ENCODE data around the gene PDE10A.

The PDE10A gene

GRCh38 chr6:165453395-165453794, 209.6 kb downstream of the PDE10A start:
- no peak for DNase-seq (ENCODE audit: low read depth)
- no peak overlapping the region for H3K4me3 ChIP-seq (ENCODE audit: low read depth, low read length)

DNA sequence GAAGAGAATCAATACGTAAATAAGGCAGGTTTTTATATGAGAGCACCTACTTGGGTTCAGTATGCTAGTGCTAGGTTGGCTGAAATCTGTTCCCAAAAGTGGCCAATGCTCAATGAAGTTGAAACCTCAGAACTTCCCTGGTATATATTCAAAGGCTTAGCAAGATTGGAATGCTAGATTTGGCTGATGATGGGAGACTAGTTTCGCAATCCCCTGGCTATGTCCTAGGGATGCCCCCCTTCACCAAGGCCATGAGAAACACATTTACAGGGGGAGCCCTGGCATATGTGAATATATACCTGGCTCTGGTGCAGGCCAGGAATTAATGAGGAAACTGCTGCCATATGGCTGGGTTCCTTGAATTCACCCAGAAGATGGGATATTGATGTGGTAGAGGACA, 211.2 kb downstream of the PDE10A start:
- no peak for DNase-seq (ENCODE audit: low read depth)
- no peak overlapping the region for H3K4me3 ChIP-seq (ENCODE audit: low read depth, low read length)

DNA sequence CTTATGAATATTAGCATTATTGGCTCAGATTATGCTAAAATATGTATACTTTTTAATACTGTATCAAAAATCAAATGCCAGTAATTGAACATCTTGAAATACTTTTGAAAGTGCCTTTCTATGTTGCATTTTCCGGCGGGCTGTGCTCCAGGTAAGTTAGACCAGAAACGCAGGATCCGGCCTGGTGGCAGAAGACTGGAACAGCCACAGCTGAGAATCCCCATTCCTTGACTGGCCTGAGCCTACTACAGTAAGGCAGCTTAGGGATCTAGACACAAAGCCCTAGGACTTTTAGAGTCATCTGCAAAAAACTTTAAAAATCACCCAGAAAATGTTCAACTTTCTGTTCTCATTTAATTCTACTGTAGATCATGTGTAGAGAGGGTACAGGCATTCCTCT, 214.8 kb downstream of the PDE10A start:
- H3K4me3 ChIP-seq (ENCODE audit: low read depth, low read length): no peak overlapping the region

DNA sequence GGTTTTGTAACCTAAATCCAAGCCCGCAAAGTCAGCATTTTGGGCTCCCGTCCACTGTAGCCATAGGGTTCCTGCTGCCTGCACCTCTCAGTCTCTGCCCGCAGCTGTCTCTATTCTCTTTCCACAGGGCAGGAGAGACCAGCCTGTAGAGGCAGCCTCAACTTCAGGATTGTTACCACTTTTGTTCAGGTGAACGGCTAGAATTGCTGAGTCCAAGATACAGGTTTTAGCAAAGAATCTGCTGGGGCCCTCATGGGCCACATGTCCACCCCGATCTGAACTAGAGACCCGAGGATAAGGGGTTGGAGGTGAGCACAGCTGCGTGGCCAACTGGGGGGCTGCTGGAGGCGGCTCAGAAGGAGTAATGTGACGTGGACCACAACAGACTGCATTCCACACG, 215.9 kb downstream of the PDE10A start:
- no peak overlapping the region for H3K4me3 ChIP-seq (ENCODE audit: low read depth, low read length)
- no peak for DNase-seq (ENCODE audit: low read depth)

More for the DNA sequence above, 214.8 kb downstream of the PDE10A start:
- DNase-seq (ENCODE audit: low read depth): no peak

DNA sequence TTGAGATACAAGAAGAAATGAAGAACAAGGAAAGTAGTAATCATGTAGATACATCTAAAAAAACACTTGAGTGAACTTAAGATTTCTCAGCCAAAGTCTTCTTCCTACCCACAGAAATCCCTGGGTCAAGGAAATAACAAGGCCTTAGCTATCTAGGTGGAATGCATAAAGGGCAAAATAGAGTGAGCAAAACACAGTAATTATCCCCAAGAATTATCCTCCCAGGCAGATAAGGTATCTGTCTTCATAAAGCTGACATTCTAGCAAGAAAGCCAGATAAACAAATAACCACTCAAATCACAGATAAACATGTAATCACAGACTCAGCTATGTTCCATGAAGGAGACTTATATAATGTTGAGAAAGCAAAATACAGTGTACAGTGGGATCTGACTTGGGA, 216.7 kb downstream of the PDE10A start:
- no peak overlapping the region for H3K4me3 ChIP-seq (ENCODE audit: low read depth, low read length)
- no peak for DNase-seq (ENCODE audit: low read depth)

- no peak overlapping the region for H3K4me3 ChIP-seq (ENCODE audit: low read depth, low read length)
- no peak for DNase-seq (ENCODE audit: low read depth)
Measured at GRCh38 chr6:165443462-165443861, 219.6 kb downstream of the PDE10A start.

GRCh38 chr6:165441181-165441580, 221.9 kb downstream of the PDE10A start:
- no peak overlapping the region for H3K4me3 ChIP-seq (ENCODE audit: low read depth, low read length)
- no peak for DNase-seq (ENCODE audit: low read depth)

- peak; percentile 4 for DNase-seq (ENCODE audit: low read depth)
- no peak overlapping the region for H3K4me3 ChIP-seq (ENCODE audit: low read depth, low read length)
Measured at GRCh38 chr6:165439928-165440554, 223.0 kb downstream of the PDE10A start.

GRCh38 chr6:165426892-165427291, 236.1 kb downstream of the PDE10A start:
- DNase-seq (ENCODE audit: low read depth): no peak
- no peak overlapping the region for H3K4me3 ChIP-seq (ENCODE audit: low read depth, low read length)

DNA sequence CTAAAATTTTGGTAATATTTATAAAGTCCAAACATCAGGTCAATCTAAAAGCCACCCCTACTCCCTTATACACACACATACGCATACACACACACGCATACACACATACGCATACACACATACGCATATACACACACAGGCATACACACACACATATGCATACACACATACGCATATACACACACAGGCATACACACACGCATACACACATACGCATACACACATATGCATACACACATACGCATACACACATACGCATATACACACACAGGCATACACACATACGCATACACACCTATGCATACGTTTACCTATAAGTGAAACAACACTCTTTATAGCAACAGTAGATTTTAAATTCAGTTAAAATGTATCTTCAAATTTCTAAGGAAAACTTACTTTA, 240.8 kb downstream of the PDE10A start:
- DNase-seq (ENCODE audit: low read depth): no peak
- H3K4me3 ChIP-seq (ENCODE audit: low read depth, low read length): no peak overlapping the region

DNA sequence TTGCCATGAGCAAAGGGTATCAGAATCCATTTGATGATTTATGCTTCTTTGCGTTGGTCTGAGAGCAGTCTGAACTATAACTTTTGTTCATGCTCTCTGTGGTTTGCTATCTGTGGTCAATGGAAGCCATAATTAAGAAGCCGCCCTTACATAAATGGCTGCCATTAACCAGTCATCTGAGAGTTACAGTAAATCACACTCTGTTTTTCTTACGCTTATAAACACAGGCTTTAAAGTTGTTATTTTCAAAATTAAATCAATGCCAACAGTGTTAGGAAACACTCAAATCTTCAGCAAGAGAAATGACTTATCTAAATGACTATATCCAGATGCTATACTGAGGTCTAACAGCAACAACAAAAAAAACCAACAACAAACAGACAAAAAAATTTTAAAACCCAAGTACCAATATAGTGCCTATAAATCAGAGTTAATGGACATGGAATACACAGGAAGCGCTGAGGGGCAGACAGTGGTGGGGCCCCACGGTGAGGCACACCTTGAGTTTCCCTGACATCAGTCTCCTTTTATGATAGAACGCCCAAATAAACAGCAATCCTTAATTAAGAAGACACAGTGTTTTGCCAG, 245.7 kb downstream of the PDE10A start:
- H3K4me3 ChIP-seq (ENCODE audit: low read depth, low read length): no peak overlapping the region
- DNase-seq (ENCODE audit: low read depth): no peak

GRCh38 chr6:165404697-165405096, 258.3 kb downstream of the PDE10A start:
- no peak for DNase-seq (ENCODE audit: low read depth)
- H3K4me3 ChIP-seq (ENCODE audit: low read depth, low read length): no peak overlapping the region

- no peak for DNase-seq (ENCODE audit: low read depth)
- no peak overlapping the region for H3K4me3 ChIP-seq (ENCODE audit: low read depth, low read length)
Measured at GRCh38 chr6:165404296-165404695, 258.7 kb downstream of the PDE10A start.

GRCh38 chr6:165403006-165403595, 259.9 kb downstream of the PDE10A start:
- DNase-seq (ENCODE audit: low read depth): no peak
- no peak overlapping the region for H3K4me3 ChIP-seq (ENCODE audit: low read depth, low read length)

GRCh38 chr6:165401092-165401491, 261.9 kb downstream of the PDE10A start:
- H3K4me3 ChIP-seq (ENCODE audit: low read depth, low read length): no peak overlapping the region
- DNase-seq (ENCODE audit: low read depth): no peak

- no peak overlapping the region for H3K4me3 ChIP-seq (ENCODE audit: low read depth, low read length)
- no peak for DNase-seq (ENCODE audit: low read depth)
Measured at GRCh38 chr6:165390475-165390874, 272.6 kb downstream of the PDE10A start.

DNA sequence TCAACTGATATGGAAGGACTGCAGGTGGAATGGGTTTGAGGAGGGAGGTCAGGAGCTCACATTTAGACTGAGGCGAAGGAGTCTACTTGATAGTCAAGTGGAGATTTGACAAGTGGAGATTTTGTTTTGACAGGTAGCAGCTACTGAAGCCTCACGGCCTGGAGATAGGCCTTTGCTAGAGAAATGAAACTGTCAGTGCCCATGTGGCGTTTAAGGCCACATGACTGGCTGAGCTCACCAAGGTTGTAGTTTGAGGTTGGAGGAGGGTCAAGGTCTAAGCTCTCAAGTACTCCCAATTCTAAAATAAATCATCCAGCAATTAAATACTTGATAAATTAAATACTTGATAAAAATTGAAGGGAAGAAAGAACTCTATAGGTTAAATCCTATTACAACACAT, 273.5 kb downstream of the PDE10A start:
- no peak overlapping the region for H3K4me3 ChIP-seq (ENCODE audit: low read depth, low read length)

GRCh38 chr6:165383323-165383722, 279.7 kb downstream of the PDE10A start:
- no peak for DNase-seq (ENCODE audit: low read depth)
- no peak overlapping the region for H3K4me3 ChIP-seq (ENCODE audit: low read depth, low read length)

More for the DNA sequence above, 273.5 kb downstream of the PDE10A start:
- no peak for DNase-seq (ENCODE audit: low read depth)

DNA sequence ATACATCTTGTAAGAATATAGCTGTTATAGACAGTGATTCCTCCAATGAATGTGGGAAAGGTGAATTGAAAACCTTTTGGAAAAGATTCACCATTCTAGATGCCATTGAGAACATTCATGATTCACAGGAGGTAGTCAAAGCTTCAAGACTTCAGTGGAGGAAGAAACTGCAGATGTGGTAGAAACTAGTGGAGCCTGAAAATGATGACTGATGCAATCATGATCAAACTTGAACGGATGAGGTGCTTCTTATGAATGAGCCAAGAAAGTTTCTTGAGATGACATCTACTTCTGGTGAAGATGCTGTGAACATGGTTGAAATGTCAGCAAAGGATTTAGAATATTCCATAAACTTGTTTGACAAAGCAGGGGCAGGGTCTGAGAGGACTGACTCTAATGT, 286.9 kb downstream of the PDE10A start:
- no peak for DNase-seq (ENCODE audit: low read depth)
- H3K4me3 ChIP-seq (ENCODE audit: low read depth, low read length): no peak overlapping the region

- no peak for DNase-seq (ENCODE audit: low read depth)
- no peak overlapping the region for H3K4me3 ChIP-seq (ENCODE audit: low read depth, low read length)
Measured at GRCh38 chr6:165365371-165365770, 297.7 kb downstream of the PDE10A start.

DNA sequence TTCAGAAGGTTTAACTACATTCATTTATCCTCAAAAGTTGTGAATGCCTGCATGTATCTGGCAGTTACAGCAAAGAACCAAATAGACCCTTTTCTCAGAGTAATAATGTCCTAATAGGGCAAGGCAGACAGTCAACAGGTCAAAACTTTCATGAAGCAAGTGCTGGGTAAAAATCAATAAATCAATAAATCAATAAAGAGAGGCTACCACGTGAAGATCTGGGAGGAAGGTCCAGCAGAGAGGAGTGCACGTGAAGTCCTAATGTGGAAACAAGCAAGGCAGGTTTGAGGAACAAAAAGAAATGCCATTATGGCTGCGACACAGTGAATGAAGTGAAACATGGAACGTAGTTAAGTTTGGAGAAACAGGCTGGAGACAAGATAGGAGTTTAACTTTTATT, 317.3 kb downstream of the PDE10A start:
- H3K4me3 ChIP-seq (ENCODE audit: low read depth, low read length): no peak overlapping the region
- no peak for DNase-seq (ENCODE audit: low read depth)

Data from skeletal muscle cell (primary cell).